ENCODE data around the gene RXRA.

DNA sequence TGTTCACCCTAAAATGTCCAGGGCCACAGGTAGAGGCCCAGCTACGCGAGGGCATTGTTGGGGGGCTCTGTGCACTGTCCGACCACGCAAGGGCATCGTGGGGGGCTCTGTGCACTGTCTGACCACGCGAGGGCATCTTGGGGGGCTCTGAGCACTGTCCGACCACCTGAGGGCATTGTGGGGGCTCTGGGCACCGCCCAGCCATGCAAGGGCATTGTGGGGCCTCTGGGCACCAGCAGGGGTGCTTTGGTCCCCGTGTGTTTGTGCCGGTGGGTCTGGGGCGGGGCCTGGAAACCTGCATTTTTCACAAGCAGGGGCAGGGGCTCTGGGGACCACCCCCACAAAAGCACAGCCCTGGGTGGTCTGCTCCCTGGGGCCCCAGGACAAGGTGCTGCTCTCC, 41.5 kb upstream of the RXRA start:
- TF ChIP-seq ZFP36L2 (CRISPR knock-in tag; IDR thresholded peaks at IDR 0.05), result no peak
- no peak for TF ChIP-seq ZNF629 (CRISPR knock-in tag; conservative IDR thresholded peaks at IDR 0.05)
- no peak for TF ChIP-seq JUND (CRISPR knock-in tag; IDR thresholded peaks at IDR 0.05)
- TF ChIP-seq, protein P1, sequence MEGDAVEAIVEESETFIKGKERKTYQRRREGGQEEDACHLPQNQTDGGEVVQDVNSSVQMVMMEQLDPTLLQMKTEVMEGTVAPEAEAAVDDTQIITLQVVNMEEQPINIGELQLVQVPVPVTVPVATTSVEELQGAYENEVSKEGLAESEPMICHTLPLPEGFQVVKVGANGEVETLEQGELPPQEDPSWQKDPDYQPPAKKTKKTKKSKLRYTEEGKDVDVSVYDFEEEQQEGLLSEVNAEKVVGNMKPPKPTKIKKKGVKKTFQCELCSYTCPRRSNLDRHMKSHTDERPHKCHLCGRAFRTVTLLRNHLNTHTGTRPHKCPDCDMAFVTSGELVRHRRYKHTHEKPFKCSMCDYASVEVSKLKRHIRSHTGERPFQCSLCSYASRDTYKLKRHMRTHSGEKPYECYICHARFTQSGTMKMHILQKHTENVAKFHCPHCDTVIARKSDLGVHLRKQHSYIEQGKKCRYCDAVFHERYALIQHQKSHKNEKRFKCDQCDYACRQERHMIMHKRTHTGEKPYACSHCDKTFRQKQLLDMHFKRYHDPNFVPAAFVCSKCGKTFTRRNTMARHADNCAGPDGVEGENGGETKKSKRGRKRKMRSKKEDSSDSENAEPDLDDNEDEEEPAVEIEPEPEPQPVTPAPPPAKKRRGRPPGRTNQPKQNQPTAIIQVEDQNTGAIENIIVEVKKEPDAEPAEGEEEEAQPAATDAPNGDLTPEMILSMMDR (CRISPR knock-in tag; IDR thresholded peaks at IDR 0.05), result no peak
- no peak for TF ChIP-seq THYN1 (CRISPR knock-in tag; IDR thresholded peaks at IDR 0.05; ENCODE audit: borderline replicate concordance, low read depth)
- no peak for TF ChIP-seq EZH2 (conservative IDR thresholded peaks at IDR 0.05; ENCODE audit: low read depth, low read length)
